Measurements from ENCODE around the gene PLCB3. TPM values are rescaled to one million over a fixed set of nuclear protein-coding genes. Genes with fewer than 3 reads are reported as not detected.
A peak's percentile ranks its signal among the peaks of the same experiment; 100 is the strongest.

PLCB3 gene
- total RNA-seq, 1 experiment from 2014 or later, result 38.3 TPM

DNA sequence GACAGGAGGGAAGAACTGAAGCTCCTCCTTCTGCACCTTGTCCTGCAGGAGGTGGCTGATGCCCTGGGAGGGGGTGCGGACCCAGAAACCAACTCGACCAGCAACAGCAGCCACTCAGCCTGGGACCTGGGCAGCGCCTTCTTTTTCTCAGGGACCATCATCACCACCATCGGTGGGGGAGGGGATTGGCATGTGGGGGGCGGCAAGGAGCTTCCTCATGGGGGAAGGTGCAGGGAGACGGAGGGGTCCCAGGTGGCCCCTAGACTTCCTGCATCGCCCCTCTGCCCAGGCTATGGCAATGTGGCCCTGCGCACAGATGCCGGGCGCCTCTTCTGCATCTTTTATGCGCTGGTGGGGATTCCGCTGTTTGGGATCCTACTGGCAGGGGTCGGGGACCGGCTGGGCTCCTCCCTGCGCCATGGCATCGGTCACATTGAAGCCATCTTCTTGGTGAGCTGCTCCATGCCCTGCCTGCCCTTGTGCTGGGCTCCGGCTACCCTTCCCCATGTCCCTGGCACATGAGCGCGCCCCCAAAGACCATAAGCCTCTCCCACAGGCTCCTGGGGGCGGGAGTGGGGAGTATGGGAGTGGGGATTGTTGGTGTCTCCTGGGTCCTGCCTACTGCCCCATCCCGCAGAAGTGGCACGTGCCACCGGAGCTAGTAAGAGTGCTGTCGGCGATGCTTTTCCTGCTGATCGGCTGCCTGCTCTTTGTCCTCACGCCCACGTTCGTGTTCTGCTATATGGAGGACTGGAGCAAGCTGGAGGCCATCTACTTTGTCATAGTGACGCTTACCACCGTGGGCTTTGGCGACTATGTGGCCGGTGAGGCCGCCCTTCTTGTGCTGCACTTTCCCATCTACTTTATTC is 45.7 kb downstream of the PLCB3 start:
- Histone ChIP-seq H3K36me3 (no peaks in the 10 kb centered on the region), H3K27me3 (peaks cover 17% of the 10 kb centered on the region), H3K4me1 (no peaks in the 10 kb centered on the region), H3K4me3 (no peak overlapping the region), H3K27ac (no peak overlapping the region), H3K9me3 (replicated peaks) (no peaks in the 10 kb centered on the region)
- DNase-seq, result no peak

DNA sequence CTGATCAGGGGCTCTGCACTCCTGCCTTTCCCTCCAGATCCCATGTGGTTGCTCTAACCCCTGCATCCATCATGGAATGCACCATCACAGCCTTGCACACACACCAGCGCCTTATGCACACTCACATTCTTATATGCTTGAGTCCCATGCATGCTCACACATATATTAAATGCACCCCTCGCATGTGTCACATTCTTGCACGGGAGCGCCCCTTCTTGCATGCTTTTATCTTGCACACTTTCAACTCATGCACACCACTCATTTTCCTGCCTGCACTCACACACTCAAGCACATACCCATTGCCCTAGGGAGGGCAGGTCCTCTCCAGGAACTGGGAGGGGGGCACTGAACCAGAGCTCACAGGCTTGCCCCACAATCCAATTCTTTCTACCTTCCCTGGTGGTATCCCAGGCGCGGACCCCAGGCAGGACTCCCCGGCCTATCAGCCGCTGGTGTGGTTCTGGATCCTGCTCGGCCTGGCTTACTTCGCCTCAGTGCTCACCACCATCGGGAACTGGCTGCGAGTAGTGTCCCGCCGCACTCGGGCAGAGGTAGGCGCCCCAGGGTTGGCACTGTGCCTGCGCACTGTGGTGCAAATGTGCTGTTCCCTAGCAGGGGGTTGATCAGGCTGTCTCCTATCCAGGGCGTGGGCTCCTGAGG is 46.5 kb downstream of the PLCB3 start:
- Histone ChIP-seq H3K27me3 (peaks cover 13% of the 10 kb centered on the region), H3K4me3 (no peak overlapping the region), H3K27ac (no peak overlapping the region), H3K4me1 (no peaks in the 10 kb centered on the region), H3K9me3 (replicated peaks) (no peaks in the 10 kb centered on the region), H3K36me3 (no peaks in the 10 kb centered on the region)
- DNase-seq, result no peak

DNA sequence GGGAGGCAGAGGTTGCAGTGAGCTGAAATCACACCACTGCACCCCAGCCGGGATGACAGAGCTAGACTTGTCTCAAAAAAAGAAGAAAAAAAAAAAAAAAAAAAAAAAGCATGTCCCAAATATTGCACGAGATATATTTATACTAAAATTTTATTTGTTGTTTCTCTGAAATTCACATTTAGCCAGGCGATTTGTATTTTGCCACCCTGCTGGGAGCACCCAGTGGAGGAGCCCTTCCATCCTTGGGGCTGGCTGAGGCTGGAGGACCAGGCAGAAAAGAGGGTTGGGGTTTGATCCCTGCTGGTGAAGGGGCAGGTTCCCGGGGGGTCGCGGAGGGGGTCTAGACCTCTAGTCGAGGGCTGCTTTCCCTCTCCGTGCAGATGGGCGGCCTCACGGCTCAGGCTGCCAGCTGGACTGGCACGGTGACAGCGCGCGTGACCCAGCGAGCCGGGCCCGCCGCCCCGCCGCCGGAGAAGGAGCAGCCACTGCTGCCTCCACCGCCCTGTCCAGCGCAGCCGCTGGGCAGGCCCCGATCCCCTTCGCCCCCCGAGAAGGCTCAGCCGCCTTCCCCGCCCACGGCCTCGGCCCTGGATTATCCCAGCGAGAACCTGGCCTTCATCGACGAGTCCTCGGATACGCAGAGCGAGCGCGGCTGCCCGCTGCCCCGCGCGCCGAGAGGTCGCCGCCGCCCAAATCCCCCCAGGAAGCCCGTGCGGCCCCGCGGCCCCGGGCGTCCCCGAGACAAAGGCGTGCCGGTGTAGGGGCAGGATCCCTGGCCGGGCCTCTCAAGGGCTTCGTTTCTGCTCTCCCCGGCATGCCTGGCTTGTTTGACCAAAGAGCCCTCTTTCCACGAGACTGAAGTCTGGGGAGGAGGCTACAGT is 47.9 kb downstream of the PLCB3 start:
- Histone ChIP-seq H3K4me1 (0 out of 2 replicates have a peak, but pooled peaks cover 3% of the 10 kb centered on the region), H3K36me3 (no peaks in the 10 kb centered on the region), H3K9me3 (replicated peaks) (no peaks in the 10 kb centered on the region), H3K27ac (no peak overlapping the region), H3K27me3 (peaks cover 13% of the 10 kb centered on the region), H3K4me3 (no peak overlapping the region; the same call in 1 of the 2 replicates)
- no peak for DNase-seq

DNA sequence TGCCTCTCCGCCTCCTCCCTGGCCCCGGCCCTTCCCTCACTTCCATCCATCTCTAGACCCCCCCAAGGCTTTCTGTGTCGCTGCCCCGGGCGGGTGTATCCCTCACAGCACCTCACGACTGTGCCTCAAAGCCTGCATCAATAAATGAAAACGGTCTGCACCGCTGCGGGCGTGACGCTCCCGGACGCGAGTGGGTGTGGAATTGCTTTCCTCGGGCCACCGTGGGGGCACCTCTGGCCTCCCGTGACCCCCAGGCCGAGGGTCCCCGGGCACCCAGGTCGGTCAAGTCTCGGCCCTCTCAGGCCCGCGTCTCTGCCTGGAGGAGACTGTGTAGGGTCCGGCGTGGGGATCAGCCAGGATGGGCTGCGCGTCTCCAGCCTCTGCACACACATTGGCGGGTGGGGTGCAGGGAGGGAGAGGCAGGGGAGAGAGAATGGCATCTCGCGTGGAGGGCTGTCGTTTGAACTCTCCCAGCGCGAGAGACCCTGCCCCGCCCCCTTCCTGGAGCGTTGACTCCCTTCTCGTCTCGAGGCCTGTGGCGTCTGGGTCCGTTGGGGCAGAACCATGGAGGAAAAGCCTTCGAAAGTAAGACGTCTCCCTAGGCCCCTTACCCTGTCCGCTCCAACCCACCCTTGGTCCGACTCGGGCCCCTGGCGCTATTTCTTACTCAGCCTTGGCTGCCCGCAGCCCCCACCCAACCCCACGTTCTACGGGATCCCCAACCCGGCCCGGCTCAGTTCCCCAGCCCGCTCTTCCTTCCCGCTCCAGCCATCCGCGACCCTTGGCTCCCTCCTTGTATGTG is 48.7 kb downstream of the PLCB3 start, which contains the start of gene CATSPERZ:
Gene CATSPERZ (plus strand): TSS at position 512 of the 802 bp plus-strand sequence. CDS start 53 bp downstream, at position 565.
- peaks cover 13% of the 10 kb centered on the region for H3K27me3 ChIP-seq
- H3K36me3 ChIP-seq, result no peaks in the 10 kb centered on the region
- no peaks in the 10 kb centered on the region for H3K9me3 ChIP-seq (replicated peaks)
- no peak for DNase-seq
- H3K4me3 ChIP-seq, result no peak within 1 kb of the TSS; the same call in 1 of the 2 replicates
- no peak within 1 kb of the TSS for H3K27ac ChIP-seq
- 0 out of 2 replicates have a peak, but pooled peaks cover 3% of the 10 kb centered on the region for H3K4me1 ChIP-seq

DNA sequence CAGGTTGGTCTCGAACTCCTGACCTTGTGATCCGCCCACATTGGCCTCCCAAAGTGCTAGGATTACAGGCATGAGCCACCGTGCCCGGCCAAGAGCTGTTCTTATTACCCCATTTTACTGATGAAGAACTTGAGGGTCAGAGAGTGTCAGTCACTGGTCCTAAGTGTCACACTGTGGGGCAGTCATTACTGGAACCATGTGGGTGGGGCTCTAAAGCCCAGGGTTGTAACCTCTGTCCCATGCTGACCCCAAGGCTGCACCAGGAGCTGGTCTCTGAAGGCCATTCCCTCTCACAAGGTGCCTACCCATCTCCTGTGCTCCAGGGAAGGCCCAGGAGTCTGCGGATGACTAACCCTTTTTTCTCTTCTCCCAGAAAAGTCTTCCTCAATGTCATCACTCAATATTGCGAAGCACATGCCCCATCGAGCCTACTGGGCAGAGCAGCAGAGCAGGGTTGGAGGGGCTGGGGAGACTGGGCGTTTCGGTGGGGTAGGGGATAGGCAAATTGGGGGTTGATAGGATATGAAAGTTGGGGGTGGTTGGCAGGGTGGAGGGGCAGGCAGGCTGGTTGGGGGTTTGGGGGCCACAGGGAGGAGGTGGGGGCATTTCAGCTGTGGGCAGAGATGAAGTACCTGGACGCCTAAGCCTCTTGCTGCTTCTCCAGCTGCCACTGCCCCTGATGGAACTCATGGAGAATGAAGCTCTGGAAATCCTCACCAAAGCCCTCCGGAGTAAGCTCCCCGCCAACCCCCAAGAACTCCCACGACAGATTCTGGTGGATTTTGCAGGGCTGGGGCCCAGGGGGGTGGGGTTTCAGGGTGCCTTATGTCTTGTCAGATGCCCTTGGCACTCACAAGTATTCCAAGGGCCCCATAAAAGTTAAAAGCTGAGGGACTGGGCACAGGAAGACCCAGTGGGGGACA is 52.0 kb downstream of the PLCB3 start:
- Histone ChIP-seq H3K36me3 (no peaks in the 10 kb centered on the region), H3K27ac (no peak overlapping the region), H3K4me3 (no peak overlapping the region), H3K4me1 (0 out of 2 replicates have a peak, but pooled peaks cover 3% of the 10 kb centered on the region), H3K9me3 (replicated peaks) (no peaks in the 10 kb centered on the region), H3K27me3 (peaks cover 10% of the 10 kb centered on the region)
- no peak for DNase-seq

DNA sequence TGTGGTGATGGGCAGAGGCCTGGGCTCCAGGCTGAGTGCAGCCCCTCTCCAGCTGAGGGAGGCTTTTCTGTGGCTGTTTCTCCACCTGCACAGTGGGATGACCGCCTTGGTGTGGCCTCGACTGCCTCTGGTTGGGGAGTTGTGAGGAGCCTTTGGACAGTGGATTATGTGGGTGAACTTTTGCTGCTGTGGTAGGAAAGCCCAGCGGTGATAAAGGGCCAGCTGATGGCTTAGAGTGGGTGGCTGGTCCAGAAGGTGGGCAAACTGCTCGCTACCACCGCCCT is 52.6 kb downstream of the PLCB3 start:
- no peaks in the 10 kb centered on the region for H3K36me3 ChIP-seq
- peak overlapping the region; percentile 66 for H3K4me3 ChIP-seq
- H3K4me1 ChIP-seq, result 0 out of 2 replicates have a peak, but pooled peaks cover 3% of the 10 kb centered on the region

DNA sequence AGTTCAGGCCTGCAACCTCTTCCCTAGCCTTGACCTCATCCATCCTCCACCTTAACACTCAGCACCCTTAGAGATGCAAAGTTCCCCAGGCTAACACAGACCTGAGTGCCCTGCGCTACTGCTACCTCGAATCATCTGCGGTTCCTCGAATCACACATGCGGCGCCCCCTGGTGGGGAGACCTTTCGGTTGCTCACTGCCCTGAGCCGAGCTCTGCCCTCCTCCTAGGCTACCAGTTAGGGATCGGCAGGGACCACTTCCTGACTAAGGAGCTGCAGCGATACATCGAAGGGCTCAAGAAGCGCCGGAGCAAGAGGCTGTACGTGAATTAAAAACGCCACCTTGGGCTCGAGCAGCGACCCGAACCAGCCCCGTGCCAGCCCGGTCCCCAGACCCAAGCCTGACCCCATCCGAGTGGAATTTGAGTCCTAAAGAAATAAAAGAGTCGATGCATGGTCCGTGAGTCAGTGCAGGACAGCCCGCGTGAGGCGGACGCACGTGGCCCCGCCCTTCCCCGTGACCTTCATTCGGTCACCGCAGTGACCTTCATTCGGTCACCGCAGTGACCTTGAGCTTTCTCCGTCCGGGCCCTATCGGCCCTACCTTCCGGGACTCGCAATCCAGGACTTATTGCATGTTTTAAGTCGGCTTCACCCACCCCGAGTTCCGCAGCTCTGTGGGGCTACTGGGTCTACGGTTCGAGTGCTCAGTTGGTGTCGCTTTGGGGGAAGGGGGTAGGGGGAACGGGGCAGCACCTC is 53.2 kb downstream of the PLCB3 start:
- H3K4me1 ChIP-seq, result 0 out of 2 replicates have a peak, but pooled peaks cover 3% of the 10 kb centered on the region
- DNase-seq, result peak; percentile 94 to 96
- no peaks in the 10 kb centered on the region for H3K36me3 ChIP-seq
- H3K9me3 ChIP-seq (replicated peaks), result no peaks in the 10 kb centered on the region
- peak overlapping the region; percentile 93 for H3K27ac ChIP-seq
- peak overlapping the region; percentile 66 for H3K4me3 ChIP-seq
- peaks cover 10% of the 10 kb centered on the region for H3K27me3 ChIP-seq

More for the DNA sequence above, 52.6 kb downstream of the PLCB3 start:
- peaks cover 10% of the 10 kb centered on the region for H3K27me3 ChIP-seq
- no peaks in the 10 kb centered on the region for H3K9me3 ChIP-seq (replicated peaks)
- H3K27ac ChIP-seq, result no peak overlapping the region
- no peak for DNase-seq

DNA sequence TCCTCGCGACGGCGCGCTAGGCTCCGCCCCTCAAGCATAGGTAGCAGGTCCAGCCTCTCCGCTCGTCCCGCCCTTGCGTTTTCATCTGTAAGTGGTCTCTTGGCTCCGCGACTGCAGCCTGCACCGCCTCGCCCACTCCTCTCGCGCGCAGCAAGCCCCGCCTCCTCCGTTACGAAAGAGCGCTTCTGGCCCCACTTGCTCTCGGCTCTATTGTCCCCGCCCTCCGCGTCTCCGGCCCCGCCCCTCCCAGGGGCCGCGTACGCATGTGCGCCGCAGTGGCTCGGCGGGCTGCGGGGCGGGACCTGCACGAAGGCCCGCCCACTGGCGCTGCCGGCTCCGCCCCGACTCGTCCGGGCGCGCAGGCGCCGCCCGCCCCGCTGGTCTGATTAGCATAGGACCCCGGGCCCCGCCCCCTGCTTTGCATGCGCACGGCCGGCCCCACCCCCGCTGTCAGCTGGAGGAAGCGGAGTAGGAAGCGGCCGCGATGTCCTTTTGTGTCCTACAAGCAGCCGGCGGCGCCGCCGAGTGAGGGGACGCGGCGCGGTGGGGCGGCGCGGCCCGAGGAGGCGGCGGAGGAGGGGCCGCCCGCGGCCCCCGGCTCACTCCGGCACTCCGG is 53.9 kb downstream of the PLCB3 start, which contains the start of gene ESRRA:
Gene ESRRA (plus strand): TSS at position 450 of the 616 bp plus-strand sequence. CDS start 1,656 bp downstream, outside the sequence.
- Histone ChIP-seq H3K36me3 (no peaks in the 10 kb centered on the region), H3K27ac (peak within 1 kb of the TSS; percentile 93), H3K4me3 (peak within 1 kb of the TSS; percentile 66), H3K9me3 (replicated peaks) (no peaks in the 10 kb centered on the region), H3K4me1 (0 out of 2 replicates have a peak, but pooled peaks cover 3% of the 10 kb centered on the region), H3K27me3 (peaks cover 4% of the 10 kb centered on the region)
- DNase-seq, result peak; percentile 98 to 99

DNA sequence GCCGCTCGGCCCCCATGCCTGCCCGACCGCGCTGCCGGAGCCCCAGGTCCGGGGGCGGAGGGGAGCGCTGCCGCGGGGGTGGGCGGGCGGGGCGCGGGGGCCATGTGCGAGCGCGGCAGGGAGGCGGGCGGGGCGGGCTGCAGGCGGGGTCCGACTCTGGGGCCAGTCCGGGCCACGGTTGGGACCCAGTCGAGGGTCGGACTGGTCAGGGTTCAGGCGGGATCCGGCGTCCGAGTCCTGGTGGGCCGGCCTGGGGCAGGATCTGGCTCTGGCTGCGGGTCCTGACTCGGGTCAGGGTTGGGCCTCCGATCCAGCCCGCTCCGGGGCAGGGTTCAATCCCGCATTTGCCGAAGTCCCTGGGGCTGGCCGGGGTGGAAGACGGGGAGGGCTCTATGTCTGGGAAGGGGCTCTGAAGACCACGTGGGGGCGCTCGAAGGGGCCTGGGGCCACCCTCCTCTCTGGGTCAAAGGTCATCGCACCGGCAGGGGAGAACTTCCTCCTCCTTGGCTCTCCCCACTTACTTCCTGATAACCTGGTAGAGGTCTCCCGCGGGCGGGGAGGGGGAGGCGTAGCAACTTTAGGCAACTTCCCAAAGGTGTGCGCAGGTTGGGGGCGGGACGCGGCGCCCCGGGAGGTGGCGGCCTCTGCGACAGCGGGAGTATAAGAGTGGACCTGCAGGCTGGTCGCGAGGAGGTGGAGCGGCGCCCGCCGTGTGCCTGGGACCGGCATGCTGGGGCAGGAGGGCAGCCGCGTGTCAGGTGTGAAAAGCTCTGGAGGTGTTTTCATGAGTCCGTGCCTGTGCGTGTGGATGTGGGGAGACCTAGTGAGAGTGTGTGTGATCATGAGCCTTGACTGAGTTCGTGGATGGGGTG is 54.6 kb downstream of the PLCB3 start:
- Histone ChIP-seq H3K9me3 (replicated peaks) (no peaks in the 10 kb centered on the region), H3K27ac (peak overlapping the region; percentile 58; the same call in 1 of the 2 replicates), H3K27me3 (no peaks in the 10 kb centered on the region), H3K4me1 (0 out of 2 replicates have a peak, but pooled peaks cover 3% of the 10 kb centered on the region), H3K36me3 (no peaks in the 10 kb centered on the region), H3K4me3 (peak overlapping the region; percentile 66)
- peak; percentile 72 to 74 for DNase-seq

DNA sequence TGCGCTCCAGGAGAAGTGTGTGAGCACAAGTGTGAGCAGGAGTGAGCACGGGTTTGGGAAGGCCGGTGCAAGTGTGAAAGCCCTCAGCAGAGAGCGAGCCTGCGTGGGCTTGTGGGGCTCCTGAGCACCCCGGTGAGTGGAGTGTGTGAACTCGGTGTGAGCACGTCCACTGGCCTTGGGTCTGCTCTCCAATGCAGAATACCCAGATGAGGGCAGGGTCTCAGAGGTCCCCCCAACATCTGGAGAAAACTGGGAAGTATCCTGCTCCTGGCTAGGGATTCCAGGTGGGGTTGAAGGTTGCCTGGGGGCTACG is 55.2 kb downstream of the PLCB3 start:
- Histone ChIP-seq H3K27me3 (no peaks in the 10 kb centered on the region), H3K36me3 (no peaks in the 10 kb centered on the region), H3K4me3 (peak overlapping the region; percentile 66), H3K4me1 (0 out of 2 replicates have a peak, but pooled peaks cover 3% of the 10 kb centered on the region), H3K9me3 (replicated peaks) (no peaks in the 10 kb centered on the region), H3K27ac (no peak overlapping the region)
- no peak for DNase-seq

DNA sequence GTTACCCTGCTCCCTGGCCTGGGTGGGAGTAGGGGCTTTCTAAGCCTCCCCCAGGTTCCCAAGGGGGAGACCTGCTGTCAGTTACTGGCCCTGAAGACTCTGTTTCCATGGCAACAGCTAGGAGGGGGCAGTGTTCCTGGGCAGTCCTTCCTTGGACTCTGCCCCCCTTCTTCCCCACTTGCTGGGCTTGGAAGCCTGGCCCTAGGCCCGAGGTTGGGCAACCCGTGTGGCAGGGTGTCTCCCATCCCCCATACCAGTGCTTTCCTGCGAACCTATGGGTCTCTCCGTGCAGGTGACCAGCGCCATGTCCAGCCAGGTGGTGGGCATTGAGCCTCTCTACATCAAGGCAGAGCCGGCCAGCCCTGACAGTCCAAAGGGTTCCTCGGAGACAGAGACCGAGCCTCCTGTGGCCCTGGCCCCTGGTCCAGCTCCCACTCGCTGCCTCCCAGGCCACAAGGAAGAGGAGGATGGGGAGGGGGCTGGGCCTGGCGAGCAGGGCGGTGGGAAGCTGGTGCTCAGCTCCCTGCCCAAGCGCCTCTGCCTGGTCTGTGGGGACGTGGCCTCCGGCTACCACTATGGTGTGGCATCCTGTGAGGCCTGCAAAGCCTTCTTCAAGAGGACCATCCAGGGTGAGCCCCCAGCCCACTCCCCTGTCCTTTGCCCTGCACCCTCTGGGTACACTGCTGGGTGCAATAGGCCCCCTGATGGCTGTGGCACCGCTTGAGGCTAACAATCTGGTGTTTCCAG is 55.7 kb downstream of the PLCB3 start:
- H3K4me1 ChIP-seq, result 0 out of 2 replicates have a peak, but pooled peaks cover 3% of the 10 kb centered on the region
- peak overlapping the region; percentile 66 for H3K4me3 ChIP-seq
- no peak overlapping the region for H3K27ac ChIP-seq

More for the DNA sequence above, 55.7 kb downstream of the PLCB3 start:
- DNase-seq, result no peak
- no peaks in the 10 kb centered on the region for H3K36me3 ChIP-seq
- no peaks in the 10 kb centered on the region for H3K9me3 ChIP-seq (replicated peaks)
- no peaks in the 10 kb centered on the region for H3K27me3 ChIP-seq
